HEK293 (cell line): Measurements from ENCODE around the gene TPD52L2.

ENCODE experiments used
- ZBTB7A ChIP-seq: fragments of 450-650 bp; formaldehyde crosslinking; IDR thresholded peaks from 2 replicates; pipeline ENCODE4 v1.5.1; 2016; ENCODE audit warnings: low read depth, missing biosample characterization, missing genetic modification characterization
- TF ChIP-seq, protein P1 (sequence below): fragments of 450-650 bp; formaldehyde crosslinking; IDR thresholded peaks from 2 replicates; pipeline ENCODE4 v1.5.1; 2016; ENCODE audit warnings: missing biosample characterization, missing genetic modification characterization, low read depth
- TF ChIP-seq, protein P2 (sequence below): fragments of 450-650 bp; formaldehyde crosslinking; IDR thresholded peaks from 2 replicates; pipeline ENCODE4 v1.5.1; 2016; ENCODE audit warnings: missing biosample characterization, missing genetic modification characterization

DNA sequence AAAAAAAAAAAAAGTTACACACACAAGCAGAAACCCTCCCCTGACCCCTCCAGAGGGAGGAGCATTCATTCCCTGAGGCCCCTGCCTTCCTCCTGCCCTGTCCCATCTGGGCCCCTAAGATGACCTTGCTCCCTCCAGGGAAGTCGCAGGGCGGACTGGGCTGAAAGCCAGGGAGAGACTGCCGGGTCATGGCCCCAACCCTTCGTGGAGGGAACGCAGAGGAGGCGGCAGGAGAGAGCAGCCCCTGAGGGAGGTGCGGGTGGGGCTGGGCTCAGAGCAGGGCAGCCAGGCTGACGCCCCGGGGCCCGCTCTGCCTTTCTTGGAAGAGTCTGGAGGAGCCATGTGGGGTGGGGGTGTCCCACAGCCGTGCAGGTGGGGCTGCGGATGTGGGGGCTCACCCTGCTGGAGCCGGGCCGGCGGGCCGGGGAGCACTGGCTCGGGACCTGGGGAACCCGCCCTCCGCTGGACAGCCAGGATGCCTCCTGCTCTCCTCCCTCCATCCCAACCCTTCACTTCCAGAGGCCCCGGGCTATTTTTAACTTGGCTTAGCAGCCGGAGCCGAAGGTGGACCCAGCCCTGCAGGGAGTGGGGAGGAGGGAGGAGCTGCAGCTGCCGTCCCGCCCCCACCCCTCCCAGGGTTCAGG is 18.8 kb upstream of the TPD52L2 start:
- TF ChIP-seq, protein P1, sequence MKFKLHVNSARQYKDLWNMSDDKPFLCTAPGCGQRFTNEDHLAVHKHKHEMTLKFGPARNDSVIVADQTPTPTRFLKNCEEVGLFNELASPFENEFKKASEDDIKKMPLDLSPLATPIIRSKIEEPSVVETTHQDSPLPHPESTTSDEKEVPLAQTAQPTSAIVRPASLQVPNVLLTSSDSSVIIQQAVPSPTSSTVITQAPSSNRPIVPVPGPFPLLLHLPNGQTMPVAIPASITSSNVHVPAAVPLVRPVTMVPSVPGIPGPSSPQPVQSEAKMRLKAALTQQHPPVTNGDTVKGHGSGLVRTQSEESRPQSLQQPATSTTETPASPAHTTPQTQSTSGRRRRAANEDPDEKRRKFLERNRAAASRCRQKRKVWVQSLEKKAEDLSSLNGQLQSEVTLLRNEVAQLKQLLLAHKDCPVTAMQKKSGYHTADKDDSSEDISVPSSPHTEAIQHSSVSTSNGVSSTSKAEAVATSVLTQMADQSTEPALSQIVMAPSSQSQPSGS = no peak
- no peak for TF ChIP-seq ZBTB7A (tag by site-specific recombination)
- TF ChIP-seq, protein P2, sequence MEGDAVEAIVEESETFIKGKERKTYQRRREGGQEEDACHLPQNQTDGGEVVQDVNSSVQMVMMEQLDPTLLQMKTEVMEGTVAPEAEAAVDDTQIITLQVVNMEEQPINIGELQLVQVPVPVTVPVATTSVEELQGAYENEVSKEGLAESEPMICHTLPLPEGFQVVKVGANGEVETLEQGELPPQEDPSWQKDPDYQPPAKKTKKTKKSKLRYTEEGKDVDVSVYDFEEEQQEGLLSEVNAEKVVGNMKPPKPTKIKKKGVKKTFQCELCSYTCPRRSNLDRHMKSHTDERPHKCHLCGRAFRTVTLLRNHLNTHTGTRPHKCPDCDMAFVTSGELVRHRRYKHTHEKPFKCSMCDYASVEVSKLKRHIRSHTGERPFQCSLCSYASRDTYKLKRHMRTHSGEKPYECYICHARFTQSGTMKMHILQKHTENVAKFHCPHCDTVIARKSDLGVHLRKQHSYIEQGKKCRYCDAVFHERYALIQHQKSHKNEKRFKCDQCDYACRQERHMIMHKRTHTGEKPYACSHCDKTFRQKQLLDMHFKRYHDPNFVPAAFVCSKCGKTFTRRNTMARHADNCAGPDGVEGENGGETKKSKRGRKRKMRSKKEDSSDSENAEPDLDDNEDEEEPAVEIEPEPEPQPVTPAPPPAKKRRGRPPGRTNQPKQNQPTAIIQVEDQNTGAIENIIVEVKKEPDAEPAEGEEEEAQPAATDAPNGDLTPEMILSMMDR (tag by site-specific recombination) = no peak; the same call in 1 of the 2 replicates
